ENCODE results near the gene TPSD1. TPM values are rescaled to one million over a fixed set of nuclear protein-coding genes. Genes with fewer than 3 reads are reported as not detected.

Gene TPSD1
- total RNA-seq, 1 experiment from 2014 or later, result not detected

- no peak overlapping the region for H3K4me2 ChIP-seq (ENCODE audit: insufficient read depth, insufficient read length, low read length)
- H3K18ac ChIP-seq (ENCODE audit: insufficient read length, low read depth, low read length), result no peak overlapping the region
- DNase-seq, result no peak
- H3K56ac ChIP-seq (ENCODE audit: insufficient read length, low read depth, low read length), result no peak overlapping the region
- H3K79me1 ChIP-seq (ENCODE audit: insufficient read depth, low read depth, low read length, poor library complexity, severe bottlenecking), result no peaks in the 10 kb centered on the region
- no peak overlapping the region for H3T11ph ChIP-seq (ENCODE audit: low read length)
- WGBS (ENCODE audit: extremely low coverage, insufficient read length, low lambda C conversion rate), result no CpG with 5 or more reads among the region's 22 CpGs
- H2BK15ac ChIP-seq (ENCODE audit: low read depth, low read length), result no peak overlapping the region
- H2AK5ac ChIP-seq (ENCODE audit: insufficient read length, low read length), result no peak overlapping the region
- H2AFZ ChIP-seq (ENCODE audit: low read length), result no peak overlapping the region
- no peak overlapping the region for H2BK20ac ChIP-seq (ENCODE audit: low read depth, low read length, poor library complexity, severe bottlenecking)
- H4K8ac ChIP-seq (replicated peaks; ENCODE audit: insufficient read length, low read depth, low read length), result no peak overlapping the region
- no peak overlapping the region for H3K23ac ChIP-seq (ENCODE audit: insufficient read length, low read depth, low read length)
- no peaks in the 10 kb centered on the region for H3K27me3 Mint-ChIP-seq (ENCODE audit: low read depth)
- H3K9me3 ChIP-seq (ENCODE audit: control insufficient read depth, low read depth, low read length), result no peaks in the 10 kb centered on the region
- no peaks in the 10 kb centered on the region for H3K79me2 ChIP-seq (ENCODE audit: insufficient read depth, low read length)
- H3K36me3 Mint-ChIP-seq (ENCODE audit: insufficient read depth in 1 of 3, low read depth in 3 of 3), result peaks cover 0 to 31% (median 25%) of the 10 kb centered on the region in 3 experiments; a peak in 6 of 7 replicates
- H4K5ac ChIP-seq (ENCODE audit: insufficient read length, low read depth, low read length), result no peak overlapping the region
- TF ChIP-seq CTCF (conservative IDR thresholded peaks at IDR 0.05), result no peak
- H3K4me1 ChIP-seq (ENCODE audit: insufficient read depth, low read length), result no peaks in the 10 kb centered on the region
- H2BK12ac ChIP-seq (ENCODE audit: insufficient read length, low read depth, low read length), result no peak overlapping the region
- H3K4me1 Mint-ChIP-seq, result no peaks in the 10 kb centered on the region
- H3K27ac Mint-ChIP-seq, result peak overlapping the region in 1 of 3 experiments; percentile 16; a peak in 1 of 7 replicates
- H3K9me3 Mint-ChIP-seq, result no peaks in the 10 kb centered on the region
- H3K9ac ChIP-seq (ENCODE audit: extremely low read depth, insufficient read length, low read length), result no peak overlapping the region
- H3K27ac ChIP-seq (ENCODE audit: insufficient read length, low read depth, low read length), result no peak overlapping the region
- H4K20me1 ChIP-seq (ENCODE audit: control insufficient read depth, insufficient read depth, insufficient read length), result no peaks in the 10 kb centered on the region
- no peak overlapping the region for H2BK5ac ChIP-seq (ENCODE audit: insufficient read length, low read length)
- H3K27me3 ChIP-seq (ENCODE audit: insufficient read depth, low read length), result no peaks in the 10 kb centered on the region
- no peak overlapping the region for H3K4me3 Mint-ChIP-seq
- no peak overlapping the region for H2BK120ac ChIP-seq (ENCODE audit: low read depth, low read length, poor library complexity, severe bottlenecking)
- H3K23me2 ChIP-seq (ENCODE audit: insufficient read length, low read depth, low read length, poor library complexity, severe bottlenecking), result no peaks in the 10 kb centered on the region
- no peak overlapping the region for H3K14ac ChIP-seq (ENCODE audit: insufficient read depth, low read length)
- no peak overlapping the region for H4K91ac ChIP-seq (ENCODE audit: insufficient read length, low read depth, low read length)
- no peak overlapping the region for H3K4ac ChIP-seq (ENCODE audit: low read depth, low read length)
Observed at GRCh38 chr16:1208239-1208830, 47.5 kb upstream of the TPSD1 start.
